Inferior parietal cortex (tissue), 1 donor: Measurements from ENCODE around the gene KLHDC7B.

Experiments
- DNase-seq: peaks from one replicate; pipeline ENCODE4 v3.0.0-alpha.2; 2016; ENCODE audit errors: extremely low spot score

The KLHDC7B gene

DNA sequence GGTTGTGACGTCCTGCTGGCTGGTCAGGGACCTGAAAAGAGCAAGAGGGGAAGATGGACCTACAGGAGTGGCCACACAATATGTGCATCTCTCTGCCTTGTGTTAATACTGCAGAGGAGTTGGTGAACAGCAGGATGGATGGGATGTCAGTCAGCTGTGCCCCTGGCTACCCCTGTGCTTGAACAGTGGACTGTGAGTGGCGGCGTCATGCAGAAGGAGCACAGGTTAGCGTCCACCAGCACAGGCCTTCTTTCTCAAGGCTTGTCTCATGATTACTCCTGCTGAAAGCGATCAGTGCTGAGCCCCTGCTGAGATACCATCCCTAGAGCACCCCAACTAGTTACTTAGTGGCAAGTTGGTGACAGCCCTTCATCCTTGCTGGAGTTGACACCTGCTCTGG is 40.7 kb downstream of the KLHDC7B start:
- DNase-seq = no peak

DNA sequence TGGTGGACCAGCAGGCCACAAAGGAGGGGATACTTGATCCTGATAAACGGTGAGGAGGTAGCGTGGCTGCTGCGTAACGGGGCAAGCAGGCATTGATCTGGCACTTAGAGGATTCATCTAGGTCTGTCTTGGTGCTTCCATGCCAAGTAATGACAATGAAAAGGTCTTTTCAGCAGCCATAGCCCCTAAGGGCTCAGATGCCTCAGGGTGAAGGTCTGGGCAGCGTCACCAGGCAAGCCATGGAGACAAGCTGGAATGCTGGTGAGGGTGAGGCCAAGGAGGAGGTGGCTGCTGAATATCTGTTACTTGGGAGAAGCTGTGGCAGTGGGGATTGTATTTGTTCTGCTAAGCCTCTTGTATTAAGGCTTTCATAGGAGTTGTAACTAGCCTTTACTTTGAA is 41.7 kb downstream of the KLHDC7B start:
- no peak for DNase-seq

DNA sequence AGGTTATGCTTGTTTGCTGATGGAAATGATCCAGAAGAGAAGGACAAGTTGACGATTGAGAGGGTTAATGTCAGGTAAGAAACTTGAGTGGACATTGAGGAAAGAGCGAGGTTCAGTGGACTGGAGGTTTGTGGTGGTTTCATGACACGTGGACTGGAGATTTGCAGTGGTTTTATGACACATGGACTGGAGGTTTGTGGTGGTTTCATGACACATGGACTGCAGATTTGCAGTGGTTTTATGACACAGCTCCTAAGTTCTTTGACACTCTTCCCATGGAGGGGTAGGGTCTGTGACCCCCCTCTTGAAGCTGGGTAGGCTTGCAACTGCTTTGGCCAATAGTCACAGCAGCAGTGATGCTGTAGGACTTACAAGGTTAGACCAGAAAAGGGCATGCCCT is 49.5 kb downstream of the KLHDC7B start:
- DNase-seq = no peak

DNA sequence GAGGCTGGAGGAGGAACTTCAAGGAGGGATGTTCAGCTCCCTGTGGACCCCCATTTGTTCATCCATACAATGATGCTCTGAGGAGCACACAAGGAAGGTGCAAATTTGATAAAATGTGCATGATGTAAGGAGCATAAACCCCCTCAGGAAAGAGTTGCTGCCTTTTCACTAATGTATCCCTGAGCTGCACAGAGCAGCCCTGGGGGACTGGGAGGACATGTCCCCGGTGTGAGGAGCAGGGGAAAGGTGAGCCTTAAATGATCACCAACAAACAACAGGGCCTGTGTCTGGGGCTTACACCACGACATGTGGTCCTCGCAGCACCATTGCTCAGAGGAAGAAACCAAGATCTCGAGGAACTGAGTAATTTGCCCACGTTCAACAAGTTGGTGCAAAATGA is 51.4 kb downstream of the KLHDC7B start:
- DNase-seq = no peak

DNA sequence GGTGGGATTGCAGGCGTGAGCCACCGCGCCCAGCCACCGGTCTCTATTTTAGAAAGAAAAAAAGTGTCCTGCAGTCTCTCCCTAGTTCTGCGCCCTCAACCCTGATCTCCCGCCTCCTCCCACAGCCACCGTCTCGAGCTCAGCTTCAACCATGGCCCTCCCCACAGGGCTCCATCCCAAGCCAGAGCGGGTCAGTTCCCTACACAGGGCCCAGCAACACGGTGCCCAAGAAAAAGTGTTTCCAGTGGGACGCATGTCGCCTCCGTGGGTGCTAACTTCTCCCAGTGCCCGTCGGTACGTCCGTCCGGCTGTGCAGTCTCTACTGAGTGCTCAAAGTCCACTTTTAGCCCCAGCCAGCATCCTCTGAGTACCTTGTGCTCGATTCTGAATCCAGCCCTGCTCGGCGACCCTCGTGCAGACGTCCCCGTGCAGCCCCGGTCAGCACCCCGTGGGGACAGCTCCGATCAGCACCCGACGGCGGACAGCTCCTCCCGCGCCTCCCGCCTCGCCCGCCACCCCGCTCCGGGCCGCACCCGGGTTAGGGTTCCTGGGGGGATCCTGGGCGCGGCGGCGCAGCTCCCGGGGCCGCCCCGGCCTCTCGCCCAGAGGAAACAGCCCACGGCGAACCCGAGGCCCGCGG is 54.2 kb downstream of the KLHDC7B start:
- no peak for DNase-seq

GRCh38 chr22:50600538-50600937 is 54.8 kb downstream of the KLHDC7B start, which contains the start of gene MAPK8IP2:
Gene MAPK8IP2, plus strand, starts transcription at chr22:50600793. Its CDS starts 26 bp downstream, at chr22:50600819.
- no peak for DNase-seq
